CD14-positive monocyte (primary cell): ENCODE measurements around the gene NKAIN2. TPM values are rescaled to one million over a fixed set of nuclear protein-coding genes. Genes with fewer than 3 reads are reported as not detected.

Experiments
- DNase-seq, 3 donors: peaks; one replicate each; pipeline ENCODE4 v3.0.0-alpha.2; 2011 to 2022
- H2AFZ ChIP-seq: 2 replicates; pipeline ENCODE4 v1.6.0; 2012; ENCODE audit warnings: mild to moderate bottlenecking, low read depth, low read length, inconsistent platforms; ENCODE audit not compliant: insufficient read depth, poor library complexity, severe bottlenecking
- H3K27ac ChIP-seq, 2 donors: 1 replicate in 1 of 2; 2 replicates in 1 of 2; pipeline ENCODE4 v1.5.1; 2012 to 2013; ENCODE audit warnings: low read length in 2 of 2, control low read depth in 1 of 2, inconsistent platforms in 1 of 2, low read depth in 1 of 2, mild to moderate bottlenecking in 1 of 2
- H3K27me3 ChIP-seq, 2 donors: one replicate each; pipeline versions ENCODE4 v1.6.0 to v1.6.1; 2011 to 2013; ENCODE audit warnings: low read length in 2 of 2; ENCODE audit not compliant: control insufficient read depth in 2 of 2, insufficient read depth in 2 of 2
- H3K36me3 ChIP-seq, 2 donors: replicated peaks in 1 of 2; 1 replicate in 1 of 2; 2 replicates in 1 of 2; pipeline versions ENCODE4 v1.5.1 to v1.6.1; 2012 to 2013; ENCODE audit warnings: low read length in 2 of 2, control low read depth in 1 of 2, inconsistent platforms in 1 of 2, mild to moderate bottlenecking in 1 of 2; ENCODE audit not compliant: insufficient read depth in 2 of 2, control insufficient read depth in 1 of 2
- H3K4me1 ChIP-seq, 2 donors: 1 replicate in 1 of 2; 2 replicates in 1 of 2; pipeline versions ENCODE4 v1.5.1 to v1.6.1; 2012 to 2013; ENCODE audit warnings: low read length in 2 of 2, control low read depth in 1 of 2, inconsistent platforms in 1 of 2, mild to moderate bottlenecking in 1 of 2, moderate library complexity in 1 of 2; ENCODE audit not compliant: insufficient read depth in 2 of 2, control insufficient read depth in 1 of 2
- H3K4me2 ChIP-seq: replicated peaks from 2 replicates; pipeline ENCODE3; 2012; ENCODE audit warnings: low read length, moderate library complexity, mild to moderate bottlenecking; ENCODE audit not compliant: poor library complexity, severe bottlenecking; ENCODE audit errors: extremely low read depth
- H3K4me3 ChIP-seq, 3 experiments: fragments of 200-600 bp in 1 of 3; sonication (generic) in 1 of 3; replicated peaks in 1 of 3; 1 replicate in 2 of 3; 2 replicates in 1 of 3; pipeline ENCODE4 v1.5.1; 2011 to 2013; ENCODE audit warnings: low read length in 3 of 3, mild to moderate bottlenecking in 3 of 3, control low read depth in 2 of 3, low read depth in 2 of 3, inconsistent platforms in 1 of 3, moderate library complexity in 1 of 3
- H3K79me2 ChIP-seq: 2 replicates; pipeline ENCODE4 v1.6.0; 2012; ENCODE audit warnings: mild to moderate bottlenecking, control low read depth, inconsistent platforms, low read length, moderate library complexity; ENCODE audit not compliant: insufficient read depth
- H3K9ac ChIP-seq: 2 replicates; pipeline ENCODE4 v1.6.0; 2017; ENCODE audit warnings: low read length, mild to moderate bottlenecking; ENCODE audit not compliant: insufficient read depth, poor library complexity, severe bottlenecking
- H3K9me3 ChIP-seq, 2 donors: replicated peaks in 1 of 2; 1 replicate in 1 of 2; 2 replicates in 1 of 2; pipeline versions ENCODE4 v1.5.1 to v1.6.1; 2012 to 2013; ENCODE audit warnings: low read length in 2 of 2, control low read depth in 1 of 2; ENCODE audit not compliant: control insufficient read depth in 1 of 2, insufficient read depth in 1 of 2
- H4K20me1 ChIP-seq: 2 replicates; pipeline ENCODE4 v1.6.0; 2012; ENCODE audit warnings: mild to moderate bottlenecking, low read length, control low read depth, moderate library complexity; ENCODE audit not compliant: insufficient read depth
- H3K27ac Mint-ChIP-seq, 7 donors: one replicate each; pipeline ENCODE4 v1.8.0; 2020; ENCODE audit warnings: mild to moderate bottlenecking in 7 of 7, mixed read lengths in 7 of 7, moderate library complexity in 6 of 7, inconsistent platforms in 2 of 7
- H3K27me3 Mint-ChIP-seq, 3 donors: one replicate each; pipeline ENCODE4 v1.8.0; 2021 to 2022; ENCODE audit warnings: low read depth in 3 of 3, mild to moderate bottlenecking in 3 of 3, mixed read lengths in 3 of 3, moderate library complexity in 3 of 3, inconsistent platforms in 1 of 3
- H3K36me3 Mint-ChIP-seq, 2 donors: one replicate each; pipeline ENCODE4 v1.8.0; 2020; ENCODE audit warnings: mixed read lengths in 2 of 2, inconsistent platforms in 1 of 2, mild to moderate bottlenecking in 1 of 2
- H3K4me1 Mint-ChIP-seq: one replicate; pipeline ENCODE4 v1.8.0; 2020; ENCODE audit warnings: mild to moderate bottlenecking, mixed read lengths
- H3K4me3 Mint-ChIP-seq, 2 donors: one replicate each; pipeline ENCODE4 v1.8.0; 2020; ENCODE audit warnings: mild to moderate bottlenecking in 2 of 2, mixed read lengths in 2 of 2, moderate library complexity in 1 of 2
- H3K9me3 Mint-ChIP-seq, 7 donors: one replicate each; pipeline ENCODE4 v1.8.0; 2020 to 2022; ENCODE audit warnings: mixed read lengths in 7 of 7, mild to moderate bottlenecking in 6 of 7, moderate library complexity in 6 of 7, inconsistent platforms in 2 of 7
- CTCF ChIP-seq: fragments of 200-600 bp; IDR thresholded peaks from one replicate; pipeline ENCODE4 v1.8.0; 2022; ENCODE audit warnings: antibody characterized with exemption, mild to moderate bottlenecking
- WGBS: methylation state at CpG from one replicate; pipeline ENCODE4 v1.1.5; 2013; ENCODE audit warnings: missing lambda C conversion rate; ENCODE audit not compliant: insufficient coverage; 5-methylcytosine and 5-hydroxymethylcytosine counted together
- intact Hi-C, 2 donors: fragments of 100-400 bp; cut with micrococcal nuclease; formaldehyde crosslinking; loops; one replicate each; pipeline versions ENCODE4 v1.15.0 to v1.15.1; 2023
- polyA plus RNA-seq, 3 donors: library from polyadenylated mRNA; depleted of rRNA in 1 of 3; unstranded in 2 of 3; stranded (reverse) in 1 of 3; fragments of 300-500 nt in 2 of 3; fragments of >200 nt in 1 of 3; fragmentation: Illumina TruSeq in 2 of 3; gene quantifications; 1 replicate in 2 of 3; 2 replicates in 1 of 3; pipeline ENCODE4 v1.2.3, GENCODE V29; 2012 to 2021

NKAIN2 gene
- polyA plus RNA-seq, 3 donors: not detected

GRCh38 chr6:124738482-124738881 is 934.8 kb downstream of the NKAIN2 start:
- H3K9ac ChIP-seq: no peak overlapping the region
- Mint-ChIP-seq H3K27ac (no peak overlapping the region), H3K36me3 (no peaks in the 10 kb centered on the region), H3K4me3 (no peak overlapping the region), H3K27me3 (no peaks in the 10 kb centered on the region), H3K4me1 (no peaks in the 10 kb centered on the region), H3K9me3 (peaks cover 0 to 3% (median 2%) of the 10 kb centered on the region in 7 donors)
- H3K27ac ChIP-seq: no peak overlapping the region
- no peaks in the 10 kb centered on the region for H3K4me1 ChIP-seq
- H3K27me3 ChIP-seq: no peaks in the 10 kb centered on the region
- H4K20me1 ChIP-seq: no peaks in the 10 kb centered on the region
- intact Hi-C loops: no loop called here
- H3K4me3 ChIP-seq: no peak overlapping the region
- no peak overlapping the region for H2AFZ ChIP-seq
- no peaks in the 10 kb centered on the region for H3K79me2 ChIP-seq
- H3K9me3 ChIP-seq: no peaks in the 10 kb centered on the region
- no peak overlapping the region for H3K4me2 ChIP-seq
- H3K36me3 ChIP-seq: no peaks in the 10 kb centered on the region
- no peak for DNase-seq
- TF ChIP-seq CTCF: no peak

- no peak for TF ChIP-seq CTCF
- Mint-ChIP-seq H3K4me3 (no peak overlapping the region), H3K4me1 (no peaks in the 10 kb centered on the region), H3K9me3 (peaks cover 0 to 3% (median 0%) of the 10 kb centered on the region in 7 donors), H3K27ac (no peak overlapping the region), H3K36me3 (no peaks in the 10 kb centered on the region), H3K27me3 (no peaks in the 10 kb centered on the region)
- Histone ChIP-seq H3K27me3 (no peaks in the 10 kb centered on the region), H3K9ac (no peak overlapping the region), H3K27ac (no peak overlapping the region), H4K20me1 (no peaks in the 10 kb centered on the region), H3K4me3 (no peak overlapping the region), H3K79me2 (no peaks in the 10 kb centered on the region), H3K4me2 (no peak overlapping the region), H3K4me1 (no peaks in the 10 kb centered on the region), H2AFZ (no peak overlapping the region), H3K36me3 (no peaks in the 10 kb centered on the region), H3K9me3 (no peaks in the 10 kb centered on the region)
- no peak for DNase-seq
- intact Hi-C loops: no loop called here
- WGBS: no CpG with 5 or more reads among the region's 2 CpGs
Observed at GRCh38 chr6:124741341-124741740, 937.7 kb downstream of the NKAIN2 start.
